NCI-H82 treated with DMSO at 0.1 percent for 48 hours (cell line): ENCODE data around the gene SLIT3.
"Not testable (repeated sequence)": the region's sequence is repeated elsewhere in the genome, so short reads cannot be mapped to it uniquely, and the experiment has no call there.

Experiments used
- DNase-seq: peaks from one replicate; lab custom pipeline; 2025; ENCODE audit not compliant: unreplicated experiment; lab: John Stamatoyannopoulos, UW

The SLIT3 gene

DNA sequence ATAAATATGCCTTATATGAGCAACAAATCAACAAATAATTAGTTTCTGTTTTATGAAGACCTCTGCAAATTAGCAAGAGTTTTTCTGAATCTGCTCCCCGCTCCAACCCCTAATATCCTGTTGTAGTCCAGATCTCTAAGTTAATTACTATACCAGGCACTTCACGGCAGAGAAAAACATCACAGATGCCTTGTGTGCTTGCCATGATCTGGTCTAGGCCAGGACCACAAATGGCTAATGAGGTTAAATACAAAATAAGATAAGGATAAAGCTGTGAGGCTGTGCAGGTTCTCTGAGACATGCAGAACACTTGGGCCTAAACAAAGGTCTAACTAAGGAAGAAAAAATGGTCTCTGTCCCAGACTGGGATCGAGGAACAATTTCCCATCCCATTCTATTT is 150.8 kb downstream of the SLIT3 start:
- peak; percentile 83 for DNase-seq

DNA sequence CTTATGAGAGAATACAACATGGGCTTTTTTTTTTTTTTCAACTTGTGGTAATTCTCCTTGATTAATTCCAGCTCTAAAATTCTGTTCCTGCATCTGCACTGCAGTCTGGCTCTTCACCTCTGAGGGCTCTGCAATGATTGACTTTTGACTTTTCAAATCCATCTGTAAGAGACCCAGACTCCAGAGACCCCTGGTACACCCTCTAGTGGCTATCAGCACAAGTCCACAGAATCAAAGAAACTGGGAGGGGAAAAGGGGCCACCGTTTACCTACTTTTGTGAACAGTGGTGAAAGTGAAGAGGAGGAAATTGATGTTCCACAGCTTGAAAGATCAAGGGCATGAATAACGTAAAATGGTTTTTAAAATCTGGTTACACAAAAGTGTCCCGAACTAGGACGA is 151.6 kb downstream of the SLIT3 start:
- DNase-seq: peak; percentile 10

DNA sequence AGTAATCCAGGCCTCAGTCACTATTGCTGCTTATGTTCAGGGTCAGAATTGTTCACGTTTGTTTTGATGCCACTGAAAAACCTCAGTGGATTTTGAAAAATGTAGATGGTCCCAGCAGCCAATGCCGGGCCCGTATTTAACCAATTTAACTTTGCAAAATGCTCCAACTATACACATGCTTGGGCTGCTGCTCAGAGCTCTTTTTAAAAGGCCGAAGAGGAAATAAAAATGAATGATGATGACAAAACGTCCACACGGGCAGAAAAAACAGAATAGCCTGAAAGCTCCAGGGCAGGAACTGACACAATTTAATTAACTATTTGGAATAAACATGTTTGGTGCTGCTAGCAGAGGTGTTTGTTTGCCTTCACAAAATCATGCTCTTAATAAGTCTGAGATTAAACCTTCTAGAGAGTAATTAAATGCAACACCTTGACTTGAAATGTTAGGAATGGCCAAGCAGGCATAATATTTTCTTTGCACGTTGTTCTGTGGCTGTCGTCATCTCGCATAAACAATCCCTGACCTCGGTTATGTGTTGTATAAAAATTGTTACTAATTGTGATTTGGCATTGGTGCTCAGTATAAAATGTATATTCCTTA is 152.7 kb downstream of the SLIT3 start:
- no peak for DNase-seq

DNA sequence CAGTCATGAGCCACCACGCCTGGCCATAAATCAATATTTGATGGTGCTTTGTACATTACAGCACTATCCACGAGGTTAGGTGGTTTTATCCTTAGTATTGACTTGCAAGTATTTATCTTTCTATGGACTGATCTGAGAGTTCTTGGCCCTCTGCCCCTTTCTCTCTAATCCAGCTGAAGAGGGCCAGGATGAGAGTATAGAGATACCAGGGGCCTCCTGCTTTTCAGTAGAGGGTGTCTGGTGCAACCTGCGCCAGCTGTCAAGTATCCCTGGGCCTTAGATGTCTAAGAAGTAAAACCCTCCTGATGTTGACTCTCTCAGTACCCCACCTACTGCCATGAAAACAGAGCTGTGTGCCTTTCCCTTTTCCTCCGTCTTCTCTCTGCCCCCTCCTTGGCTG is 153.4 kb downstream of the SLIT3 start:
- DNase-seq: peak; percentile 62

DNA sequence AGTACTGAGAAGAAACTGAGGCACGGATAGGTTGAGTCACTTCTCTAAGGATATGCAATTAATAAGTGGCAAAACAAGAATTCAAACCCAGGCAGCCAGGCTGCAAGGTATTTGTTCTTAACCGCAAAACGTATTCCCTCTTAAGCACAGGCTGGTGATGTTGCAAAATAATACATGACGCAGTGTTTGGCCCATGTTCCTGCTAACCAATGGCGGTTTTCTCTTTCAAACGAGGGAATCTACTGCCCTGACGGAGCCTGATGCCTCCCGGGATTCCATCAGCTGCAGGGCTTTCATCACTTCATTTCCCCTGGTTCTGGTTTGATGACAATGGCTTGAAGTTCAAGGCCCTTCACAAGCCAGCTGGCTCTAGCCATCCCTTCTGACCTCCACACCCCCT is 154.8 kb downstream of the SLIT3 start:
- no peak for DNase-seq

DNA sequence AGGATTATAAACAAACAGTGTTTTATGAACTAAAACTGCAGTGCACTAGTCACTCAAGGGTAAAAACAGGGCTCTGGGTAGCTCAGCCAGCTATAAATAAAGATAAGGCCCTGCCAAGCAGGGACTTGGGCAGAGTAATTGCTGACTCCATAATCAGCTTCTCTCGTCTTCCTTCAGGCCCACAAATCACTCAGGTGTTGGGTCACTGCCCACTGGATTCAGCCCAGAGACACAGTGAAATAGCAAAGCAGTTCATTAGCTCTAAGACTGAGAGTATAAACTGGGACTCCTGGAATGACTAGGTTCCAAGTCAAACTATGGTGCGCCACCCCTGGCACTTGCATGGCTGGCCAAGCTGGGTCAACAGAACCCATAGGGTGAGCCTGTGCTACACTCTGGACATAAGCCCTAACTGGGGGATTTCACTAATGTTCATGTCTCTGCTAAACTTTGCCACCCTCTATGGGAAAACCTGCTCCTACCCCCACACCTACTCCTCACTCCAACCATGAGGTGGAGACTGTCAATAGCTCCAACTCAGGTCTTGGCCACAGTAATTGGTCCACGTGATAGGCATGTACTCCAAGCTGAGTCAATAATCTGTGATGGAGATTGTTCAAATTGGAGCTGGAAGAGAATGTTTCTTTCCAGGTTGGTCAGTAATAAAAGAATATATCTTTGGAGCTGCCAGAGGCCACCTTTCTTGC is 158.5 kb downstream of the SLIT3 start:
- DNase-seq: no peak

DNA sequence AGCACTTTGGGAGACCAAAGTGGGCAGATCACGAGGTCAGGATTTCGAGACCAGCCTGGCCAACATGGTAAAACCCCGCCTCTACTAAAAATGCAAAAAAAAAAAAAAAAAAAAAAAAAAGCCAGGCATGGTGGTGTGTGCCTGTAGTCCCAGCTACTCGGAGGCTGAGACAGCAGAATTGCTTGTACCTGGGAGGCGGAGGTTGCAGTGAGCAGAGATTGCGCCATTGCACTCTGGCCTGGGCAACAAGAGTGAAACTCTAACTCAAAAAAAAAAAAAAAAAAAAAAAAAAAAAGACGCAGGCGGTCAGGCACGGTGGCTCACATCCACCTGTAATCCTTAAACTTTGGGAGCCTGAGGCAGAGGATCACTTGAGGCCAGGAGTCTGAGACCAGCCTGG is 160.7 kb downstream of the SLIT3 start:
- not testable (repeated sequence) for DNase-seq

DNA sequence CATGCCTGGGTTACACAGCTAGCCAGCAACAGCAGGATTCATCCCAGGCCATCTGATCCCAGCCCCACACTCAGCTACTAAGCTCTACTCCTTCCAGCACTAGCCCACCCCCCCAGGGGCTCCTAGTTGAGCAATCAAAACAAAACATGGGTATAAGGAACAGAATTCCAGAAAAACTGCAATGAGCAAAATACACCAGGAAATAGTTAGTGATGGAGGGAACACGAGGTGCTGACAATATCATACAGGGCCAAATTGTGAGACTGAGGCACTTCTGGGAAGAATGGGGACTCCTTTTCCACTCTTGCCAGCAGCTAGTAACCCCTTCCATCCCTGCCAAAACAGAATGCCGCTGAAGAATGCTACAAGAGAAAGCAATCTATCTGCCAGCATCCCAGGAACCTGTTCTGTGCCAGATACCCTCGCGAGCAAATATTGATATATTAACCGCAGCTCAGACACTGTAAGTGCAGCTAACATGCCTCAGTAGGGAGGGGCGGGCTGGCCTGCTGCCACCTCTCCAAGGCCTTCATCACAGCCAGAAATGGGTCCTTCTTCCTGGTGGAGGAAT is 161.4 kb downstream of the SLIT3 start:
- DNase-seq: no peak

DNA sequence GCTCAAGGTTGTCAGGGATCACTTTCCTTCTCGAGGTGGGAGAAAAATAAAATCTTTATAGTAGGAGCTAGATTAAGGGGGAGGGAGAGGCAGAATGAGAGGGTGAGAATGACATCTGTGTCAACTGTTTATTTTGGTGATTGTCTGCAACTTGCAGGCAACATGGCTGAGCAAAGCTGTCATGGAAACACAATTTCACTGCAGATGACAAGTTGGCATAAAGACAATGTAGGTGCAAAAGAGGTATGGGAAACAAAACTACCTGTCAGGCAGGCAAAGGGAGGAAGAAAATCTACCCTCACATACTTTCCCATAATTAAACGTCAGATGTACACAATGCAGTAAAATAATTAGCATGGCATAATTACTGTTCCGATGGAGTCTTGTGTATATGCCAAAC is 167.4 kb downstream of the SLIT3 start:
- DNase-seq: no peak

DNA sequence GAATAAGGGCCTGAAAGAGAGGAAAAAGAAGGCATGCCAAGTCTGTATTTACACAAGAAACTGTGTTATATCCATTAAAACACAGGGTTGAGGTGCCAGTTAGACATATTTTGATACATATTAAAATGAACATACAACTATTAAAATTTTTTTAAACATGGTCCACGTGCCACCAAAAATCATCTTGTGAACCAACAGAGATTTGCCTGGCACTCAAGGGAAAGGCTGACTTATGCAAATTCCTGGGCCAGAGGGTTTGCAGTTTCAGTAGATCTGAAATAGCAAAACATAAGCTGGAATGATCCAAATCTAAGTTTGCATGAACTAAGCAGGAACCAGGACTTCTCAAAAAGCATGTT is 168.7 kb downstream of the SLIT3 start:
- DNase-seq: no peak

DNA sequence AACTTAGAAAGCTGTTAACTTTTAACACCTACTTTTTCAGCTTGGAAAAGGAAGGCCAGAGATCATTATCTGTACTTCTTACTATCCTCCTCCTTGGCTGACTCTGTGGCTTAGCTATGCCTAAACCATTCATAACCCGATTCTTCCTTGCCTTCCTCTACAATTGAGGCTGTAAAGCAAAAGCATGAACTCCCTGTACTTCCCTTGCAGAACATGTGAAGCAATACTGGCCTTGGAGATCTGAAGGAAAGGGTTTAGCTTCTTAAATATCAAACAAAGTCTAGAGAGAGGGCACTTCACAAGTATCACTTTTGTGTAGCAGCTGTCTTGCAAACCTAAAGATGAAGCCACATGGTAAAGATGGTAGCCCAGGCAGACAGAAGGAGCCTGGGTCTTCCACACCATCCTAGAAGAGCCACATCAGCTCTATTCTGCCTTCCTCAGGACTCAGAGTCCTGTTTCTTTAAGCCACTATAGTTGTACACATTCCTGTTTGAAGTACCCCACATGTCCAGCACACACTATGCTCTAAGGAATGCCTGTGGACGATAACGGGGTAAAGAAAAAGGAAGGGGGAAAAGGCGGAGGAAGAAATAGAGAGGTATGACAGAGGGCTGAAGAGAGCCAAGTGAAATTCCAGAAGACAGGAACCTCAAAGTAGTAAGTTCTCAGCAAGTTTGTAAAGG is 169.2 kb downstream of the SLIT3 start:
- no peak for DNase-seq

DNA sequence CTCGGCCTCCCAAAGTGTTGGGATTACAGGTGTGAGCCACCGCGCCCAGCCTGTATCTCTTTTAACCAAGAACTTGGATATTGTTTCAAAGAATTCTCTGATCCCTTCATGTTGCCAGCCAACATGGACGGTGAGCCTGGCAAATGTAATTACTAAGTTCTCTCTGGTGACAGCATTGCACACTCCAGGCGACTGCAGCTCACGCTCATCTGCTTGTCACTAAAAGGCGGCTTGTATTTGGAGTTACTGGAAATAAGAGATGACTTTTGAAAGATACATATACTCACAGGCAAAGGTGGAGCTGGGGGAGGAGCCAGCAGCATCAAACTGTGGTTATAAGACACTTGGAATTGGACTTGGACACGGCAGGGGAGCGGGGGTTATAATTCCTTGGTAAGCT is 172.3 kb downstream of the SLIT3 start:
- DNase-seq: no peak

DNA sequence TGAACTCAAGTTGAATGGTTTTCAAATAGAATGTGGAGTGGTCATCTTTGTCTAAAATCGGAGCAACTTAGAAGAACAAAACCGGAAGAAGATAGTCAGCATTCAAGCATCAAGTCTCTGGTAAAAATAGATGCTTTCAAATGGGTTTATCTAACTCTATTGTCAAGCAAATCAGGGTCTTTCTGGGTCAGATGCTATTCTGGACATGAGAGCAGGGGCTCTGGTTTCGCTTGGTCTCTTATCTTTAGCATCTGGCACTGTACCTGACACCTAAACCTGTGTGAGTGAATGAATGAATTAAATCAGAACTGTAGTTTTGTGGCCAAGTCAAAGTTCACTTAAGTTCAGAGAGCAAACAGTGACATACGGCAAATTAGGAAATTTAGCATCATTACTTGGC is 173.5 kb downstream of the SLIT3 start:
- no peak for DNase-seq

DNA sequence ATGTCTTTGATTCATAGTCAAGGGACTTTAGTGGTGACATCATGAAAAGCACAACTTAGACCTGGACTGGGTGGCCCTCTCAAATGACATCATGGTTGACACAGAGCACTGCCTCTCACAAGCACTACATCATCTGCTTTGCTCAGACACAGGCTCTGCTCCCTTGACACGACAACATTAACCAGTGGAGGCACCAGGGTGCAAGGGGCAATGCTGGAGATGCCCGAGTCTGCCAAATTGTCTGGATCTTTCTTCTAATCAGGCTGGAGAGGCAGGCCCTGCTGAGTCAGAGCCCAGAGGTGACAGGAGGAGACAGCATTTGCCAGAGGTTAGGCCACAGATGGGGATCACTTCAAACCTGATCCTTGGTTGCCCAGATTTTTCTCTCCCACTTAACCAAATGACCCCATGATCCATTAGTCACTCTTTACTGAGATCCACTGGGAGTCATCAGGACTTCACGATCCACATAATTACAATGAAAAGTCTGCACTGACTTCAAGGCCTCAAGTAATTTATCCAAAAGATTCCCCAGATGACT is 174.4 kb downstream of the SLIT3 start:
- no peak for DNase-seq

DNA sequence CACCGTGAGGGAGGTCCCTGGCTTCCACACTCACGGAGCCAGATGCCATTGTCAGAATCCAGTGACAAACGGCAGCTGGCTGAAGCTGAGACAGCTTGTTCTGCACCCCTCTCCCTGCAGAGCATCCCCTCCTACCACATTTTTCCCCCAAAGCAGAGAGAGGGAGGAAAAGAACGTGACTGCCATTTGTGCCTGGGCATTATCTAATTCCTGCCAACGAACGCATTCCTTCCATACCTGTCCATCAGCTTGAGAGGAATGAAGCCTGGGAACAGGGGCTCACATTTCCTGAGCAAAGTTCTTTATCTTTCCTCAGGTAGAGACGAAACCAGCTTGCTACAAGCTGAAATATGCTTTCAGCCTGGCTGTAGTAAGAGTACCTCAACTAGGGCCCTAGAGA is 175.4 kb downstream of the SLIT3 start:
- no peak for DNase-seq

DNA sequence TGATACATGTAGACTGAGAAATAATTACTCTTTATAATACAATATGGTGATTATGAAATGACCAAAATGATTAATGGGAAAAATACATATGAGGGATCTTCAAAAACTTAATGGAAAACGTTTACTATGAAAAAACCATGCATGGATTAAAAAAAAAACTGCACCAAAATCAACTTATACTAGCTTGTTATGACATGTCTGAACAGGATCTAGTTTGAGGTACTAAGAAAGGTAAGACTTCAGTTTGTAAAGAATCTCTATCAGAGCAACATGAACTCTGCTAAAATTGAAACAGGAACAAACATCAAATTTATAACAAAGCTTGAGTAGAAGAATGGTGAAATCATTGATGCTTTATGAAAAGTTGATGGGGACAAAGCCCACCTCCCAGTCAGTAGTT is 178.0 kb downstream of the SLIT3 start:
- DNase-seq: no peak

DNA sequence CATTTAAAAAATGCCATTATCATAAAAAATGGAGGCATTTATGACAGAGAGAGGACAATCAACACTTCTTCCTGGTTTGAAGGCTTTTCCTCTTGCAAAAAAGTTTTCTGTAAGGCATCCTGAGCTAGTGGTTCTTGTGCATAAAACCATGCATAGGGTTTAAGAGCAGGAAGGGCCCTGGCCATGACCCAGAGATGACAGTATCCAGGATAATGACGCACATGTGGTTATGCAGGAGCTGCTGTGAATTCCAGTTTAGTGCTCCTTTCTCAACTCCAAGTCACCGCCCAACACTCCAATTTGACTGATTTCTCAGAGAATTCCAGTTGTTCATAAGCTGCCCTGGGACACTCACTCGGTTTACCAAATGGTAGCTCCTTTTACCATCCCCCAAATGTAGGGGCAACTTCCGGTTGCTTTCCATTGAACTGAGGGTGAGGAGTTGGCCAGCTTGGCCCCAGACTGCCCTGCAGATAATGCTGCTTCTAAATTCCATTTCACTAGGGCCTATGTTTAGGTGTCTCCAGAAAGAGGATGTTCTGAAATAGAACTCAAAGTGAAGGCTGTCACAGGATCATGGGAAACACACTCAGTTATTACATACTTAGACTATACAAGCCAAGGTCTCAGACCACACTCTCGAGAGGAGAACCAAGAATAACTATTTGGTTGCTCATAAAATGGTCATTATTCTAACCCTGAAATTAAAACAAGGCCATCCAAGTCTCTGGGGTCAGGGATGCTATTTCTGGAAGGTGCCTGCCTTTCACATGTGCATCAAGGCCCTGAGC is 179.1 kb downstream of the SLIT3 start:
- no peak for DNase-seq

DNA sequence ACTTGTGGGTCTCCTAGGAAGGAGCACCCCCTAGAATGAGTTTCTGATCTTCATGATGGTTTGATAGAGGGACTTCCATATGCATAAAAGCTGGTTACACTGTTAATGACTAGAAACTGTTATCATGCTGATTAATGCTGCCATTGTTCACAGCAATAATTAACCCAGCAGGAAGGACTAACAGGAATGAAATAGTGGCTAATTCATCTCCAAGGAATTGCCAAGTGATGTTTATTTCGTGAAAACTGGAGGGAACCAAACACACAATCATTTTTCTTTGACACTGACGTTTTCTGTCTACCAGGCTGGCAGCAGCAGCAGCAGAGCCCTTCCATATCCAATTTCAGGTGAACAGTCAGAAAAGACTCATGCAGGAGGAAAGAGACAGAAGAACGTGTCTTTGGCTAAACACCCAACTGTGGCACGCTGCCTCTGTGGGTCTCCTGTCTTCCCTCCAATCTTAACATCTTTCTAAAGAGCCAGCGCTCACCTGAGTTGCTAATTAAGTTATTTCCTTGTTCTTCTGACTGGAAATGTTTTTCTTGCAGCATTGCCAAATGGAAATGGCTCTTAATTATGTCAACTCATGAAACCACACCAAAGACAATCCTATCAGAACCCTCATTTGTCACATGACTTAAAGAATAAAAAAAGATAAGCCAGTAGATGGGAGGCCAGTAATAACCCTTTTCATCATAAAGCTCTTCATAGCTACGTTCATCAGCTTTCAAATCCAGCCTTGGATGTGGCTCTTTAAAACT is 181.5 kb downstream of the SLIT3 start:
- no peak for DNase-seq

DNA sequence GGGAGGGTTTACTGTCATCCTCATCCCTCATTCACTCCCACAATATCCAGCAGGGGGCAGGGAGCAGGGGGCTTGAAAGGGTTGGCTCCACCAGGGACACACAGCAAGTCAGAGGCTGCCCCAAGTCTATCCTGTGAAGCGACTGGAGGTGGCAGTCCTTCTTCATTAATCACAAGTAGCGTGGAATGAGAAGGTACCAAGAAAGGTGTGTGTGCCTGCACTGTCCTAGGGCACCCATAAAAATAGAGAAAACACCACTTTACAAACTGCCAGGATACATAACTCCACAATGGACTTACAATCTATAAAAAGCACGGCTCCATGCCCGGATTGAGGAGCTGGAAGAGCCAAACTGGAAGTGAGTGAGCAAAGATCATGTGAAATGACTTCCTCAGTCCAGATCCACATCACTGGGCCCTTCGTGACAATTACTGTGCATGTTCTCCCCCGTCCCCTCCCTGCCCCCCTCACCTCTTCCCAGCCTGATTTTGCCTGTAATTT is 183.9 kb downstream of the SLIT3 start:
- no peak for DNase-seq

DNA sequence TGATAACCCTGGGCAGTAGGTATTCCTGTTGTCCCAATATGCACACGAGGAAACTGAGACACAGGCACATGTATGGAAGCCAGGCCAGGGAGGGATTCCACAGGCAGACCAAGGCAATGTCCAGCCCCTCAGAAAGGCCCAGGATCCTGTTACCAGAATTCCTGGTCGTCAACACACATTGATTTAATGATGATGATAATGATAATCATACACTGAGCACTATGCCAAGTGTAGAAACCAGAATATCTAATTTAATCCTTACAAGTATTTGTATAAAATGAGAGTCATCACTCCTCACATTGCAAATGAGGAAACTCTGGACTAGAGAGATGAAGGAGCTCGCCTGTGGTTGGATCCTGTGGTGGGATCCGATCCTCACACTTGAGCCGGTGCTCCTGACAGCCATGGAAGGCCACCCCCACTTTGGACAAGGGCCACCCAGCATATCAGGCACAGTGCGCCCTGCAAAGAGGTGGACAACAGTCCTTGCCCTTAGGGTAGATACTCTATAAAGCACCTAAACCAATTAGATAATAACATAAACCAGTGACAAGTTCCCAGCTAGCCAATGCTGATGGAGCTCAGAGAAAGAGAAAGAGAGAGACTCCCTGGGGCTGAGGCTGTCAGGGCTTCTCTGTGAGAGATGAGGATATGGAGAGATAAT is 185.3 kb downstream of the SLIT3 start:
- DNase-seq: no peak
